Upper lobe of left lung (tissue), 6 donors: ENCODE results near the gene PRMT9. TPM values are rescaled to one million over a fixed set of nuclear protein-coding genes. Genes with fewer than 3 reads are reported as not detected.

Source experiments
- ATAC-seq, 2 donors: fragments of 200-7000 bp; cut with Tn5 transposase; one replicate each; pipeline ENCODE4 v1.9.1; 2022; ENCODE audit warnings: mild to moderate bottlenecking in 2 of 2, moderate library complexity in 2 of 2; ENCODE audit not compliant: low FRiP score in 2 of 2
- DNase-seq, 2 donors: peaks; one replicate each; pipeline ENCODE4 v3.0.0-alpha.2; 2019 to 2020
- H3K27ac ChIP-seq, 4 donors: fragments of 200-600 bp; sonication (generic); one replicate each; pipeline ENCODE4 v1.5.1; 2016 to 2019
- H3K27me3 ChIP-seq, 4 donors: fragments of 200-600 bp; sonication (generic); one replicate each; pipeline ENCODE4 v1.5.1; 2017 to 2019
- H3K36me3 ChIP-seq, 4 donors: fragments of 200-600 bp; sonication (generic); one replicate each; pipeline ENCODE4 v1.5.1; 2016 to 2019
- H3K4me1 ChIP-seq, 4 donors: fragments of 200-600 bp; sonication (generic); one replicate each; pipeline ENCODE4 v1.5.1; 2018 to 2019
- H3K4me3 ChIP-seq, 4 donors: fragments of 200-600 bp; sonication (generic); one replicate each; pipeline ENCODE4 v1.5.1; 2017 to 2019; ENCODE audit warnings: mild to moderate bottlenecking in 2 of 4, moderate library complexity in 1 of 4
- H3K9me3 ChIP-seq, 4 donors: fragments of 200-600 bp; sonication (generic); one replicate each; pipeline ENCODE4 v1.5.1; 2018 to 2019
- CTCF ChIP-seq, 6 experiments: fragments of 450-650 bp in 4 of 6; fragments of 200-600 bp in 2 of 6; sonication (generic) in 2 of 6; IDR thresholded peaks; one replicate each; pipeline ENCODE4 v1.5.1; 2016 to 2019; ENCODE audit warnings: antibody characterized with exemption in 6 of 6
- EP300 ChIP-seq, 4 donors: sonication (generic); formaldehyde crosslinking; IDR thresholded peaks; one replicate each; pipeline ENCODE4 v1.5.1; 2017; ENCODE audit warnings: antibody characterized with exemption in 4 of 4, control low read depth in 2 of 4
- POLR2A ChIP-seq, 4 donors: fragments of 450-650 bp; IDR thresholded peaks; one replicate each; pipeline ENCODE4 v1.5.1; 2016 to 2017; ENCODE audit warnings: antibody characterized with exemption in 4 of 4, mild to moderate bottlenecking in 2 of 4
- POLR2AphosphoS5 ChIP-seq, 2 donors: sonication (generic); formaldehyde crosslinking; IDR thresholded peaks; one replicate each; pipeline ENCODE4 v1.5.1; 2017; ENCODE audit warnings: antibody characterized with exemption in 2 of 2
- WGBS, 2 donors: methylation state at CpG; one replicate each; pipeline ENCODE4 v1.1.5; 2017 to 2018; 5-methylcytosine and 5-hydroxymethylcytosine counted together
- total RNA-seq, 6 donors: library from RNA; depleted of rRNA in 4 of 6; stranded (reverse); fragments of >200 nt in 4 of 6; gene quantifications; one replicate each; pipeline versions ENCODE4 v1.1.0 to v1.2.1, GENCODE V29; 2016 to 2021
- donor health status: DM: no; HTN: no; CAD: no; lungs with moderate emphysema.
- donor health status: DM: no; HTN: yes; CAD: no; lungs with severe emphysema.

PRMT9 gene
- 10 to 100 TPM in 2 of 6 donors, 1 to 10 TPM in 4; 5.7 to 12.6 (median 8.0) TPM for total RNA-seq

- H3K27ac ChIP-seq, result peak within 1 kb of the TSS; percentile 83 to 93 (median 88)
- H3K36me3 ChIP-seq, result peaks cover 0 to 7% (median 0%) of the 10 kb centered on the region in 4 donors
- WGBS, 2 donors, result 0 to 1% methylated on average over 37 to 51 of the region's 69 CpGs
- H3K4me3 ChIP-seq, result peak within 1 kb of the TSS; percentile 62 to 73 (median 66)
- H3K27me3 ChIP-seq, result no peaks in the 10 kb centered on the region
- DNase-seq (peak; percentile 91 to 98), ATAC-seq (peak; percentile 99 to 100)
- peaks cover 0 to 20% (median 12%) of the 10 kb centered on the region in 4 donors for H3K4me1 ChIP-seq
- H3K9me3 ChIP-seq, result no peaks in the 10 kb centered on the region
- TF ChIP-seq EP300 (IDR thresholded peaks at IDR 0.05) (peak in 1 of 4 donors; percentile 64), POLR2A (IDR thresholded peaks at IDR 0.05) (peak in 3 of 4 donors; percentile 65 to 94 (median 76)), CTCF (IDR thresholded peaks at IDR 0.05) (peak in 2 of 6 experiments; percentile 7 to 13), POLR2AphosphoS5 (IDR thresholded peaks at IDR 0.05) (peak; percentile 82 to 97)
Measured at GRCh38 chr4:147683717-147684700, at the start of gene PRMT9. TSS of gene PRMT9 (minus strand) at chr4:147684163. CDS start at chr4:147683987, 176 bp downstream.

- no peaks in the 10 kb centered on the region for H3K36me3 ChIP-seq
- peak overlapping the region; percentile 73 to 91 (median 87) for H3K27ac ChIP-seq
- TF ChIP-seq CTCF (IDR thresholded peaks at IDR 0.05) (no peak), EP300 (IDR thresholded peaks at IDR 0.05) (no peak), POLR2AphosphoS5 (IDR thresholded peaks at IDR 0.05) (no peak), POLR2A (IDR thresholded peaks at IDR 0.05) (no peak)
- 1 to 2% methylated on average over 25 to 27 of the region's 38 CpGs for WGBS, 2 donors
- H3K4me3 ChIP-seq, result peak overlapping the region; percentile 67 to 87 (median 78)
- no peaks in the 10 kb centered on the region for H3K27me3 ChIP-seq
- H3K4me1 ChIP-seq, result peaks cover 0 to 34% (median 25%) of the 10 kb centered on the region in 4 donors
- DNase-seq (peak in 1 of 2 donors; percentile 31), ATAC-seq (peak; percentile 76 to 80)
- no peaks in the 10 kb centered on the region for H3K9me3 ChIP-seq
Measured at GRCh38 chr4:147732518-147733235, 48.7 kb upstream of the PRMT9 start.

- ATAC-seq, result peak; percentile 71 to 93
- DNase-seq, result peak; percentile 69 to 95
- peak within 1 kb of the TSS; percentile 73 to 91 (median 87) for H3K27ac ChIP-seq
- H3K4me1 ChIP-seq, result peaks cover 0 to 34% (median 25%) of the 10 kb centered on the region in 4 donors
- no peaks in the 10 kb centered on the region for H3K9me3 ChIP-seq
- no peaks in the 10 kb centered on the region for H3K36me3 ChIP-seq
- TF ChIP-seq CTCF (IDR thresholded peaks at IDR 0.05), result no peak
- no peak for TF ChIP-seq EP300 (IDR thresholded peaks at IDR 0.05)
- peak in 2 of 4 donors; percentile 34 to 69 for TF ChIP-seq POLR2A (IDR thresholded peaks at IDR 0.05)
- peak in 1 of 2 donors; percentile 13 for TF ChIP-seq POLR2AphosphoS5 (IDR thresholded peaks at IDR 0.05)
- H3K27me3 ChIP-seq, result no peaks in the 10 kb centered on the region
- WGBS, 2 donors, result 0% methylated on average over 48 to 72 of the region's 106 CpGs
- H3K4me3 ChIP-seq, result peak within 1 kb of the TSS; percentile 67 to 87 (median 78)
Measured at GRCh38 chr4:147731580-147732517, 47.9 kb upstream of the PRMT9 start, which contains the start of gene ARHGAP10. TSS of gene ARHGAP10 (plus strand) at chr4:147732088. CDS start at chr4:147732302, 214 bp downstream.

- TF ChIP-seq POLR2AphosphoS5 (IDR thresholded peaks at IDR 0.05), result no peak
- no peak for TF ChIP-seq CTCF (IDR thresholded peaks at IDR 0.05)
- no peak for TF ChIP-seq POLR2A (IDR thresholded peaks at IDR 0.05)
- TF ChIP-seq EP300 (IDR thresholded peaks at IDR 0.05), result no peak
Measured at GRCh38 chr4:147730333-147730732, 46.4 kb upstream of the PRMT9 start.

More at GRCh38 chr4:147730333-147730732, 46.4 kb upstream of the PRMT9 start:
- Histone ChIP-seq H3K9me3 (no peaks in the 10 kb centered on the region), H3K4me3 (no peak overlapping the region), H3K4me1 (peaks cover 0 to 28% (median 23%) of the 10 kb centered on the region in 4 donors), H3K27ac (no peak overlapping the region), H3K27me3 (no peaks in the 10 kb centered on the region), H3K36me3 (no peaks in the 10 kb centered on the region)
- 73 to 78% methylated on average over 4 of the region's 4 CpGs for WGBS, 2 donors
- DNase-seq (no peak), ATAC-seq (no peak)
